NCI-H2081 treated with DMSO at 0.1 percent for 48 hours (cell line): ENCODE measurements around the gene OAS3.
"Not testable (repeated sequence)": the region's sequence is repeated elsewhere in the genome, so short reads cannot be mapped to it uniquely, and the experiment has no call there.

Experiments used
- DNase-seq: peaks from one replicate; lab custom pipeline; 2025; lab: John Stamatoyannopoulos, UW

The OAS3 gene

GRCh38 chr12:112985642-112986290 is 47.5 kb downstream of the OAS3 start:
- no peak for DNase-seq

GRCh38 chr12:112986291-112986800 is 48.1 kb downstream of the OAS3 start:
- no peak for DNase-seq

- no peak for DNase-seq
Observed at GRCh38 chr12:112987561-112987960, 49.3 kb downstream of the OAS3 start.

GRCh38 chr12:112988224-112988623 is 50.0 kb downstream of the OAS3 start:
- no peak for DNase-seq

GRCh38 chr12:112988823-112989385 is 50.6 kb downstream of the OAS3 start:
- not testable (repeated sequence) for DNase-seq

- no peak for DNase-seq
Observed at GRCh38 chr12:112989806-112990205, 51.5 kb downstream of the OAS3 start.

- no peak for DNase-seq
Observed at GRCh38 chr12:112992541-112993398, 54.5 kb downstream of the OAS3 start.

- DNase-seq, result no peak
Observed at GRCh38 chr12:112995008-112995407, 56.7 kb downstream of the OAS3 start.

- DNase-seq, result no peak
Observed at GRCh38 chr12:112996501-112996900, 58.2 kb downstream of the OAS3 start.

GRCh38 chr12:112997506-112997905 is 59.2 kb downstream of the OAS3 start:
- no peak for DNase-seq

GRCh38 chr12:112998987-112999767 is 60.9 kb downstream of the OAS3 start:
- no peak for DNase-seq

- DNase-seq, result no peak
Observed at GRCh38 chr12:113000433-113000832, 62.2 kb downstream of the OAS3 start.

GRCh38 chr12:113002155-113002554 is 63.9 kb downstream of the OAS3 start:
- DNase-seq, result no peak

GRCh38 chr12:113002676-113003075 is 64.4 kb downstream of the OAS3 start:
- no peak for DNase-seq

GRCh38 chr12:113003636-113004035 is 65.4 kb downstream of the OAS3 start:
- DNase-seq, result no peak

- DNase-seq, result no peak
Observed at GRCh38 chr12:113005762-113006161, 67.5 kb downstream of the OAS3 start.

- no peak for DNase-seq
Observed at GRCh38 chr12:113006206-113006605, 67.9 kb downstream of the OAS3 start.

- no peak for DNase-seq
Observed at GRCh38 chr12:113006641-113007040, 68.4 kb downstream of the OAS3 start.

GRCh38 chr12:113007166-113007565 is 68.9 kb downstream of the OAS3 start:
- no peak for DNase-seq

- no peak for DNase-seq
Observed at GRCh38 chr12:113010701-113011100, 72.4 kb downstream of the OAS3 start.

GRCh38 chr12:113014565-113014964 is 76.3 kb downstream of the OAS3 start:
- no peak for DNase-seq

GRCh38 chr12:113016796-113017195 is 78.5 kb downstream of the OAS3 start:
- no peak for DNase-seq
